G401.6 (cell line): ENCODE measurements around the gene ARHGAP19.

Experiments
- FAIRE-seq: peaks from 2 replicates; lab custom pipeline; 2012; peaks lifted over from hg19 to GRCh38; lab: Jason Lieb, UNC

ARHGAP19 gene

GRCh38 chr10:97190450-97190849 lies 102.0 kb downstream of the ARHGAP19 start:
- FAIRE-seq, result no peak

- FAIRE-seq, result no peak
These were observed 104.2 kb downstream of the ARHGAP19 start for GRCh38 chr10:97188261-97188711.

- no peak for FAIRE-seq
These were observed 105.5 kb downstream of the ARHGAP19 start for GRCh38 chr10:97186911-97187310.

- FAIRE-seq, result no peak
These were observed 106.9 kb downstream of the ARHGAP19 start, which contains the start of gene SLIT1 for GRCh38 chr10:97185326-97186058. SLIT1 (minus strand) TSS chr10:97185959; CDS start chr10:97185674, 285 bp downstream.

- FAIRE-seq, result no peak
These were observed 107.5 kb downstream of the ARHGAP19 start for GRCh38 chr10:97184971-97185325.

- FAIRE-seq, result no peak
These were observed 109.1 kb downstream of the ARHGAP19 start for GRCh38 chr10:97183314-97183713.

- no peak for FAIRE-seq
These were observed 110.0 kb downstream of the ARHGAP19 start for GRCh38 chr10:97182288-97182990.

- no peak for FAIRE-seq
These were observed 111.5 kb downstream of the ARHGAP19 start for GRCh38 chr10:97180986-97181385.

- FAIRE-seq, result no peak
These were observed 112.1 kb downstream of the ARHGAP19 start for GRCh38 chr10:97180363-97180755.

- no peak for FAIRE-seq
These were observed 112.6 kb downstream of the ARHGAP19 start for GRCh38 chr10:97179731-97180362.

- FAIRE-seq, result no peak
These were observed 113.1 kb downstream of the ARHGAP19 start for GRCh38 chr10:97179311-97179710.

GRCh38 chr10:97178074-97178473 lies 114.4 kb downstream of the ARHGAP19 start:
- no peak for FAIRE-seq

- no peak for FAIRE-seq
These were observed 116.2 kb downstream of the ARHGAP19 start for GRCh38 chr10:97176226-97176625.

- no peak for FAIRE-seq
These were observed 116.9 kb downstream of the ARHGAP19 start for GRCh38 chr10:97175586-97175985.

- FAIRE-seq, result no peak
These were observed 117.5 kb downstream of the ARHGAP19 start for GRCh38 chr10:97174941-97175340.

GRCh38 chr10:97174276-97174775 lies 118.1 kb downstream of the ARHGAP19 start:
- FAIRE-seq, result no peak

GRCh38 chr10:97173036-97173435 lies 119.4 kb downstream of the ARHGAP19 start:
- no peak for FAIRE-seq
